GM12878 (cell line): ENCODE measurements around the gene EYS.

Experiments used
- CTCF ChIP-seq, 3 experiments: IDR thresholded peaks in 2 of 3; conservative IDR thresholded peaks in 1 of 3; 2 replicates each; pipeline ENCODE4 v1.5.1; 2011; ENCODE audit warnings: low read depth in 3 of 3, low read length in 3 of 3, mild to moderate bottlenecking in 3 of 3, control low read depth in 2 of 3, moderate library complexity in 2 of 3, inconsistent platforms in 1 of 3, mixed read lengths in 1 of 3; ENCODE audit not compliant: control insufficient read depth in 2 of 3, insufficient read depth in 1 of 3; ENCODE audit errors: extremely low read depth in 1 of 3
- GABPA ChIP-seq: IDR thresholded peaks from 2 replicates; pipeline ENCODE4 v1.6.1; 2014; ENCODE audit warnings: antibody characterized with exemption, low read depth, mild to moderate bottlenecking, inconsistent platforms

- no peak for TF ChIP-seq CTCF (IDR thresholded peaks at IDR 0.05 in 2 of 3, conservative IDR thresholded peaks at IDR 0.05 in 1 of 3; ENCODE audit: control insufficient read depth in 2 of 3, extremely low read depth in 1 of 3, insufficient read depth in 1 of 3, low read depth in 3 of 3, low read length in 3 of 3)
- no peak for TF ChIP-seq GABPA
Observed at GRCh38 chr6:65052626-65053025, 654.4 kb downstream of the EYS start.
